Measurements from ENCODE around the gene RALGAPA2. TPM values are rescaled to one million over a fixed set of nuclear protein-coding genes. Genes with fewer than 3 reads are reported as not detected.

RALGAPA2 gene
- total and polyA plus RNA-seq, 2 experiments from 2014 or later, result 13.1 to 43.4 TPM

DNA sequence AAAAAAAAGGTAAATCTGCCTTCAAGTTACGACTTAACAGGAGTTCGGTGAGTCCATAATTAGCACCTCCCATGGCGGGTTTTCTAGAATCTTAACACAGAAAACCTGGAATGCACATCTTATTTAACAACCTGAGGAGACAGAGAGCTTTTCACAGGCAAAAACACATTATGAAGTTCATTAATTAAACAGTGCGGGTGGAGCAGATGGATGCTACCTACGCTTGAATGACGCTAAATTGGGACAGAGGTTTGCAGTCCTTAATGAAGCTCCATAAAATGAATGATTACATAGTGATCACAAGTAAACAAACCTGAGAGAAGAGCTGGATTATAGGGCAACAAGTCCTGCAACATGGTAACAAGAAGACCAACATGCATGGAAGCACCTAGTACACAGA lies 263.6 kb downstream of the RALGAPA2 start:
- peaks cover 50% of the 10 kb centered on the region for H3K4me1 Mint-ChIP-seq
- no peaks in the 10 kb centered on the region for H3K9me3 Mint-ChIP-seq
- H3K27ac ChIP-seq (ENCODE audit: low read depth), result no peak overlapping the region
- no peak overlapping the region for H2AFZ ChIP-seq
- no peaks in the 10 kb centered on the region for H4K20me1 ChIP-seq (replicated peaks; ENCODE audit: insufficient read depth)
- no peaks in the 10 kb centered on the region for H3F3A ChIP-seq (replicated peaks; ENCODE audit: low read depth)
- no peak overlapping the region for H3K27ac Mint-ChIP-seq
- ATAC-seq (no peak), DNase-seq (ENCODE audit: low spot score) (no peak)
- no peaks in the 10 kb centered on the region for H3K36me3 Mint-ChIP-seq (ENCODE audit: low read depth)
- no peak overlapping the region for H3K4me2 ChIP-seq
- TF ChIP-seq ZNF331 (CRISPR knock-in tag; IDR thresholded peaks at IDR 0.05; ENCODE audit: low read depth) (no peak), ZNF462 (CRISPR knock-in tag; IDR thresholded peaks at IDR 0.05) (no peak), STAT1 (IDR thresholded peaks at IDR 0.05; ENCODE audit: unreplicated experiment) (no peak), NANOG (IDR thresholded peaks at IDR 0.05; ENCODE audit: borderline replicate concordance) (no peak), ETS1 (IDR thresholded peaks at IDR 0.05) (no peak), ZNF114 (CRISPR knock-in tag; IDR thresholded peaks at IDR 0.05) (no peak), JUNB (IDR thresholded peaks at IDR 0.05; ENCODE audit: unreplicated experiment) (no peak), EZH2phosphoT487 (IDR thresholded peaks at IDR 0.05; ENCODE audit: unreplicated experiment) (no peak)
- H3K4me1 ChIP-seq (ENCODE audit: insufficient read depth), result peaks cover 16% of the 10 kb centered on the region
- peaks cover 4% of the 10 kb centered on the region for H3K27me3 Mint-ChIP-seq (ENCODE audit: insufficient read depth, low read depth, poor library complexity)
- H3K4me3 Mint-ChIP-seq, result no peak overlapping the region
- no peaks in the 10 kb centered on the region for H3K27me3 ChIP-seq (ENCODE audit: insufficient read depth)
- no peak overlapping the region for H3K4me3 ChIP-seq
- no peaks in the 10 kb centered on the region for H3K79me2 ChIP-seq (replicated peaks; ENCODE audit: insufficient read depth)
- H3K9me2 ChIP-seq (ENCODE audit: insufficient read depth), result no peaks in the 10 kb centered on the region
- no peaks in the 10 kb centered on the region for H3K36me3 ChIP-seq (ENCODE audit: insufficient read depth)
